GM12878 (cell line): ENCODE results near the gene HSD17B14. TPM values are rescaled to one million over a fixed set of nuclear protein-coding genes. Genes with fewer than 3 reads are reported as not detected.

Source experiments
- ATAC-seq: fragments of 200-7000 bp; cut with Tn5 transposase; 3 replicates; pipeline ENCODE4 v1.9.1; 2020; ENCODE audit warnings: mild to moderate bottlenecking, moderate library complexity
- BruUV-seq: library from RNA; stranded (reverse); fragments of 400-500 nt; replicated peaks from 2 replicates; lab custom pipeline; 2021; lab: Mats Ljungman, UMichigan
- CTCF ChIA-PET: fragments of 300-600 bp; sonication (Branson Sonifier 250); formaldehyde crosslinking; extraction: SDS; loops from one replicate; lab custom pipeline; 2021; ENCODE audit warnings: inconsistent platforms; lab: Yijun Ruan, JAX
- POLR2A ChIA-PET: fragments of 350-600 bp; formaldehyde crosslinking; extraction: SDS; loops from one replicate; lab custom pipeline; 2021; ENCODE audit warnings: inconsistent platforms; lab: Charles Lee
- RAD21 ChIA-PET: fragments of 300-600 bp; sonication (Branson Sonifier 250); formaldehyde crosslinking; loops from one replicate; lab custom pipeline; 2023; ENCODE audit warnings: antibody characterized with exemption; ENCODE audit not compliant: unreplicated experiment; lab: Charles Lee
- SMC1A ChIA-PET: fragments of 300-600 bp; sonication (Branson Sonifier 250); formaldehyde crosslinking; loops from one replicate; lab custom pipeline; 2023; ENCODE audit not compliant: unreplicated experiment, uncharacterized antibody; lab: Charles Lee
- DNase-seq: peaks from one replicate; pipeline ENCODE4 v3.0.0-alpha.2; 2011; ENCODE audit warnings: low read depth, low spot score
- FAIRE-seq: peaks from 3 replicates; lab custom pipeline; 2011; peaks lifted over from hg19 to GRCh38; lab: Jason Lieb, UNC
- H2AFZ ChIP-seq: 2 replicates; pipeline ENCODE4 v1.6.0; 2011; ENCODE audit warnings: low read depth, low read length, control low read depth; ENCODE audit not compliant: control insufficient read depth
- H3K27ac ChIP-seq: 2 replicates; pipeline ENCODE4 v1.5.1; 2011; ENCODE audit warnings: control low read depth; ENCODE audit not compliant: control insufficient read depth, insufficient read depth
- H3K27me3 ChIP-seq, 2 experiments: replicated peaks in 1 of 2; 2 replicates each; pipeline versions ENCODE4 v1.6.0 to v1.6.1; 2011; ENCODE audit warnings: low read length in 1 of 2; ENCODE audit not compliant: control insufficient read depth in 2 of 2, insufficient read depth in 2 of 2
- H3K36me3 ChIP-seq, 2 experiments: 2 replicates each; pipeline ENCODE4 v1.5.1; 2011; ENCODE audit warnings: low read length in 1 of 2; ENCODE audit not compliant: control insufficient read depth in 2 of 2, insufficient read depth in 2 of 2
- H3K4me1 ChIP-seq: 2 replicates; pipeline ENCODE4 v1.6.1; 2011; ENCODE audit warnings: mild to moderate bottlenecking, low read length, moderate library complexity, mixed read lengths; ENCODE audit not compliant: control insufficient read depth, insufficient read depth
- H3K4me2 ChIP-seq: 2 replicates; pipeline ENCODE4 v1.6.0; 2011; ENCODE audit warnings: control low read depth; ENCODE audit not compliant: control insufficient read depth, insufficient read depth
- H3K4me3 ChIP-seq: fragments of 200-600 bp; sonication (generic); 2 replicates; pipeline ENCODE4 v1.5.1; 2016
- H3K79me2 ChIP-seq: 2 replicates; pipeline ENCODE4 v1.6.0; 2011; ENCODE audit warnings: low read length; ENCODE audit not compliant: control insufficient read depth, insufficient read depth
- H3K9ac ChIP-seq: 2 replicates; pipeline ENCODE4 v1.8.0; 2011; ENCODE audit warnings: low read length, control low read depth, mixed read lengths; ENCODE audit not compliant: control insufficient read depth, insufficient read depth
- H3K9me3 ChIP-seq: replicated peaks from 3 replicates; pipeline ENCODE4 v1.5.1; 2011; ENCODE audit warnings: mild to moderate bottlenecking, low read length; ENCODE audit not compliant: control insufficient read depth, insufficient read depth
- H4K20me1 ChIP-seq: 2 replicates; pipeline ENCODE4 v1.6.0; 2011; ENCODE audit not compliant: control insufficient read depth, insufficient read depth
- ESRRA ChIP-seq: IDR thresholded peaks from 2 replicates; pipeline ENCODE4 v1.6.1; 2012; ENCODE audit warnings: mild to moderate bottlenecking, low read length, improper control_type of control experiment
- KDM1A ChIP-seq: fragments of 200-600 bp; sonication (generic); IDR thresholded peaks from 2 replicates; pipeline ENCODE4 v1.6.1; 2016; ENCODE audit warnings: borderline replicate concordance
- NBN ChIP-seq: fragments of 450-650 bp; IDR thresholded peaks from 2 replicates; pipeline ENCODE4 v1.6.1; 2016
- PKNOX1 ChIP-seq: fragments of 450-650 bp; IDR thresholded peaks from 2 replicates; pipeline ENCODE4 v1.6.1; 2016; ENCODE audit warnings: mild to moderate bottlenecking
- TCF3 ChIP-seq: IDR thresholded peaks from 2 replicates; pipeline ENCODE4 v1.6.1; 2012; ENCODE audit warnings: low read depth, mild to moderate bottlenecking, low read length, borderline replicate concordance; ENCODE audit not compliant: insufficient read depth
- YY1 ChIP-seq: IDR thresholded peaks from 2 replicates; pipeline ENCODE4 v1.6.1; 2011; ENCODE audit warnings: low read depth, mild to moderate bottlenecking, low read length
- ZBTB11 ChIP-seq: fragments of 450-650 bp; formaldehyde crosslinking; IDR thresholded peaks from 2 replicates; pipeline ENCODE4 v1.5.0; 2022; ENCODE audit warnings: mild to moderate bottlenecking, missing genetic modification characterization
- WGBS: methylation state at CpG from one replicate; pipeline ENCODE4 v1.1.6; 2016; ENCODE audit warnings: low lambda C conversion rate; ENCODE audit not compliant: insufficient replicate concordance, insufficient coverage; ENCODE audit errors: missing lambda C conversion rate; 5-methylcytosine and 5-hydroxymethylcytosine counted together
- in situ Hi-C: fragments of 300-500 bp; cut with MboI; formaldehyde crosslinking; loops from 9 replicates; pipeline ENCODE4 v1.14.3; 2018; ENCODE audit warnings: mixed read lengths
- intact Hi-C: fragments of 100-400 bp; cut with micrococcal nuclease; formaldehyde crosslinking; loops from one replicate; pipeline ENCODE4 v1.14.2; 2022; ENCODE audit not compliant: unreplicated experiment
- polyA plus RNA-seq, 11 experiments: library from polyadenylated mRNA; depleted of rRNA in 4 of 11; unstranded in 6 of 11; stranded (reverse) in 5 of 11; fragments of >200 nt; fragmentation: Nextera tagmentation in 4 of 11; fragmentation: Illumina TruSeq in 1 of 11; extraction: Ambion mirVana in 4 of 11; extraction: Trizol in 1 of 11; gene quantifications; 1 replicate in 1 of 11; 2 replicates in 10 of 11; pipeline versions ENCODE4 v1.2.1 to v1.2.3, GENCODE V29; 2011 to 2016; ENCODE audit warnings: inconsistent platforms in 2 of 11, missing spikeins in 2 of 11, low read depth in 1 of 11
- total RNA-seq, 4 experiments: library from RNA; depleted of rRNA in 3 of 4; stranded (reverse); fragments of >200 nt in 3 of 4; fragmentation: Illumina TruSeq in 1 of 4; extraction: Trizol in 1 of 4; gene quantifications; 2 replicates each; pipeline versions ENCODE4 v1.2.1 to v1.2.3, GENCODE V29; 2013 to 2021
- TF ChIP-seq, protein P1 (sequence below): fragments of 450-650 bp; IDR thresholded peaks from 2 replicates; pipeline ENCODE4 v1.6.1; 2017; ENCODE audit warnings: antibody characterized with exemption, mild to moderate bottlenecking, moderate library complexity

Gene HSD17B14
- total and polyA plus RNA-seq, 10 of the 15 experiments (the other 5 are each of a cell fraction or from before 2014, with no cell fraction given), result 0.21 to 4.1 (median 0.61) TPM

GRCh38 chr19:48833977-48834376, 2.3 kb downstream of the HSD17B14 start:
- no peak overlapping the region for H3K9ac ChIP-seq
- CTCF ChIA-PET, result interaction anchor here (1.9 to 6.5 kb wide), 3 partner anchors 9 to 46 kb away, joined by 6 to 36 read pairs (median 10); no protein-coding TSS in a partner anchor
- no peak for FAIRE-seq
- SMC1A ChIA-PET, result interaction anchor here (1.9 kb wide), 1 partner anchor 38 kb away, joined by 8 read pairs; no protein-coding TSS in a partner anchor
- in situ Hi-C loops, result no loop called here
- H3K36me3 ChIP-seq, result no peaks in the 10 kb centered on the region
- POLR2A ChIA-PET, result no interaction called here
- H2AFZ ChIP-seq, result no peak overlapping the region
- H3K27ac ChIP-seq, result no peak overlapping the region
- TF ChIP-seq PKNOX1, result peak; percentile 30; the same call in 1 of the 2 replicates
- TF ChIP-seq NBN, result no peak
- TF ChIP-seq, all 136 proteins: peak for 1
- Histone ChIP-seq H3K9me3 (no peaks in the 10 kb centered on the region), H3K4me3 (no peak overlapping the region), H3K79me2 (no peaks in the 10 kb centered on the region), H3K4me2 (no peak overlapping the region), H3K27me3 (no peaks in the 10 kb centered on the region), H3K4me1 (peaks cover 15% of the 10 kb centered on the region), H4K20me1 (no peaks in the 10 kb centered on the region)
- DNase-seq, result no peak
- no peak for ATAC-seq
- intact Hi-C loops, result loop anchor here (2.0 kb wide), 1 partner anchor 17 kb away; no protein-coding TSS in a partner anchor
- BruUV-seq, result no TSS peak
- RAD21 ChIA-PET, result interaction anchor here (2.1 kb wide), 1 partner anchor 38 kb away, joined by 6 read pairs; no protein-coding TSS in a partner anchor
- 25% methylated on average over 5 of the region's 5 CpGs for WGBS

DNA sequence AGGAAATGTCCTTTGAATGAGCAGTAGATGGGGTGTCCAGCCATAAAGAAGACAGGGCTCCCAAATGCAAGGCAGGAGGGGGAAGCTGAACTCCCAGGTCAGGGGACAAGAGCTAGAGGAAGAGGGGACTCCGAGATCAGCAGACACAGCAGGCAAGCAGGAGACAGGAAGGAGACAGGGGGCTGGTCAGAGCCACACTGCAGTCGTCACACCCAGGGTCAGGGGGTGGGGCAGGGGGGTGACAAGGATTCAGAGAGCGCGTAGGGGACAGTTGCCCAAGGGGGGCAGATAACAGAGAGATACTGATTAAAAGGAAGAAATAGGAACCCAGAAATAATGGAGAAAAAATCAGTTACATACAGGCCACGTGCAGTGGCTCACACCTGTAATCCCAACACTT, 3.2 kb downstream of the HSD17B14 start:
- POLR2A ChIA-PET, result no interaction called here
- TF ChIP-seq TCF3, result no peak
- no peak for TF ChIP-seq KDM1A
- TF ChIP-seq ZBTB11, result no peak
- TF ChIP-seq ESRRA, result no peak
- no peak for TF ChIP-seq YY1
- TF ChIP-seq, protein P1, sequence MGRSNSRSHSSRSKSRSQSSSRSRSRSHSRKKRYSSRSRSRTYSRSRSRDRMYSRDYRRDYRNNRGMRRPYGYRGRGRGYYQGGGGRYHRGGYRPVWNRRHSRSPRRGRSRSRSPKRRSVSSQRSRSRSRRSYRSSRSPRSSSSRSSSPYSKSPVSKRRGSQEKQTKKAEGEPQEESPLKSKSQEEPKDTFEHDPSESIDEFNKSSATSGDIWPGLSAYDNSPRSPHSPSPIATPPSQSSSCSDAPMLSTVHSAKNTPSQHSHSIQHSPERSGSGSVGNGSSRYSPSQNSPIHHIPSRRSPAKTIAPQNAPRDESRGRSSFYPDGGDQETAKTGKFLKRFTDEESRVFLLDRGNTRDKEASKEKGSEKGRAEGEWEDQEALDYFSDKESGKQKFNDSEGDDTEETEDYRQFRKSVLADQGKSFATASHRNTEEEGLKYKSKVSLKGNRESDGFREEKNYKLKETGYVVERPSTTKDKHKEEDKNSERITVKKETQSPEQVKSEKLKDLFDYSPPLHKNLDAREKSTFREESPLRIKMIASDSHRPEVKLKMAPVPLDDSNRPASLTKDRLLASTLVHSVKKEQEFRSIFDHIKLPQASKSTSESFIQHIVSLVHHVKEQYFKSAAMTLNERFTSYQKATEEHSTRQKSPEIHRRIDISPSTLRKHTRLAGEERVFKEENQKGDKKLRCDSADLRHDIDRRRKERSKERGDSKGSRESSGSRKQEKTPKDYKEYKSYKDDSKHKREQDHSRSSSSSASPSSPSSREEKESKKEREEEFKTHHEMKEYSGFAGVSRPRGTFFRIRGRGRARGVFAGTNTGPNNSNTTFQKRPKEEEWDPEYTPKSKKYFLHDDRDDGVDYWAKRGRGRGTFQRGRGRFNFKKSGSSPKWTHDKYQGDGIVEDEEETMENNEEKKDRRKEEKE, result no peak

More for the DNA sequence above, 3.2 kb downstream of the HSD17B14 start:
- SMC1A ChIA-PET, result interaction anchor here (1.9 kb wide), 1 partner anchor 37 kb away, joined by 8 read pairs; no protein-coding TSS in a partner anchor
- no peaks in the 10 kb centered on the region for H3K27me3 ChIP-seq
- CTCF ChIA-PET, result interaction anchor here (1.1 to 6.5 kb wide), 5 partner anchors 9 to 45 kb away, joined by 3 to 36 read pairs (median 10); no protein-coding TSS in a partner anchor
- 42% methylated on average over 5 of the region's 5 CpGs for WGBS
- H2AFZ ChIP-seq, result no peak overlapping the region
- H3K4me1 ChIP-seq, result peaks cover 15% of the 10 kb centered on the region
- no peak overlapping the region for H3K27ac ChIP-seq
- H3K4me3 ChIP-seq, result no peak overlapping the region
- no TSS peak for BruUV-seq
- in situ Hi-C loops (no loop called here), intact Hi-C loops (no loop called here)
- FAIRE-seq (no peak), DNase-seq (no peak), ATAC-seq (no peak)
- no peak overlapping the region for H3K9ac ChIP-seq
- H3K36me3 ChIP-seq, result no peaks in the 10 kb centered on the region
- H3K9me3 ChIP-seq, result no peaks in the 10 kb centered on the region
- RAD21 ChIA-PET, result interaction anchor here (0.9 to 2.1 kb wide), 2 partner anchors 37 to 67 kb away, joined by 4 to 6 read pairs; partner anchors contain the start of gene NUCB1
- no peaks in the 10 kb centered on the region for H4K20me1 ChIP-seq
- H3K4me2 ChIP-seq, result no peak overlapping the region
- H3K79me2 ChIP-seq, result no peaks in the 10 kb centered on the region
